ENCODE data around the gene NPTX1.

- TF ChIP-seq EZH2 (IDR thresholded peaks at IDR 0.05; ENCODE audit: borderline replicate concordance, insufficient read depth, low read length, poor library complexity, severe bottlenecking) (peak; percentile 67), EP300 (conservative IDR thresholded peaks at IDR 0.05; ENCODE audit: poor library complexity, severe bottlenecking) (no peak)
- TF ChIP-seq, protein P1, sequence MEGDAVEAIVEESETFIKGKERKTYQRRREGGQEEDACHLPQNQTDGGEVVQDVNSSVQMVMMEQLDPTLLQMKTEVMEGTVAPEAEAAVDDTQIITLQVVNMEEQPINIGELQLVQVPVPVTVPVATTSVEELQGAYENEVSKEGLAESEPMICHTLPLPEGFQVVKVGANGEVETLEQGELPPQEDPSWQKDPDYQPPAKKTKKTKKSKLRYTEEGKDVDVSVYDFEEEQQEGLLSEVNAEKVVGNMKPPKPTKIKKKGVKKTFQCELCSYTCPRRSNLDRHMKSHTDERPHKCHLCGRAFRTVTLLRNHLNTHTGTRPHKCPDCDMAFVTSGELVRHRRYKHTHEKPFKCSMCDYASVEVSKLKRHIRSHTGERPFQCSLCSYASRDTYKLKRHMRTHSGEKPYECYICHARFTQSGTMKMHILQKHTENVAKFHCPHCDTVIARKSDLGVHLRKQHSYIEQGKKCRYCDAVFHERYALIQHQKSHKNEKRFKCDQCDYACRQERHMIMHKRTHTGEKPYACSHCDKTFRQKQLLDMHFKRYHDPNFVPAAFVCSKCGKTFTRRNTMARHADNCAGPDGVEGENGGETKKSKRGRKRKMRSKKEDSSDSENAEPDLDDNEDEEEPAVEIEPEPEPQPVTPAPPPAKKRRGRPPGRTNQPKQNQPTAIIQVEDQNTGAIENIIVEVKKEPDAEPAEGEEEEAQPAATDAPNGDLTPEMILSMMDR (IDR thresholded peaks at IDR 0.05; ENCODE audit: poor library complexity, severe bottlenecking): peak; percentile 29
Measured at GRCh38 chr17:80475910-80476876, at the start of gene NPTX1.

All from neural cell (in vitro differentiated cells).